ENCODE data around the gene GDPD4.
"Not testable (repeated sequence)": the region's sequence is repeated elsewhere in the genome, so short reads cannot be mapped to it uniquely, and the experiment has no call there.

The GDPD4 gene

GRCh38 chr11:77308838-77309237 is 7.4 kb upstream of the GDPD4 start:
- Mint-ChIP-seq H3K27ac (no peak overlapping the region), H3K27me3 (ENCODE audit: low read depth, poor library complexity) (no peaks in the 10 kb centered on the region), H3K4me1 (peaks cover 12% of the 10 kb centered on the region), H3K9me3 (no peaks in the 10 kb centered on the region), H3K36me3 (ENCODE audit: low read depth) (no peaks in the 10 kb centered on the region), H3K4me3 (no peak overlapping the region)
- no peak for DNase-seq
- no peak for TF ChIP-seq CTCF (IDR thresholded peaks at IDR 0.05)

GRCh38 chr11:77303328-77303727 is 1.8 kb upstream of the GDPD4 start:
- DNase-seq = no peak
- Mint-ChIP-seq H3K27ac (peak overlapping the region; percentile 2), H3K4me3 (no peak overlapping the region), H3K27me3 (ENCODE audit: low read depth, poor library complexity) (no peaks in the 10 kb centered on the region), H3K9me3 (no peaks in the 10 kb centered on the region), H3K4me1 (peaks cover 17% of the 10 kb centered on the region), H3K36me3 (ENCODE audit: low read depth) (no peaks in the 10 kb centered on the region)
- TF ChIP-seq CTCF (IDR thresholded peaks at IDR 0.05) = no peak

GRCh38 chr11:77302752-77303151 is 1.3 kb upstream of the GDPD4 start:
- H3K4me3 Mint-ChIP-seq = no peak overlapping the region
- H3K9me3 Mint-ChIP-seq = no peaks in the 10 kb centered on the region
- DNase-seq = no peak
- H3K27ac Mint-ChIP-seq = peak overlapping the region; percentile 18
- no peaks in the 10 kb centered on the region for H3K36me3 Mint-ChIP-seq (ENCODE audit: low read depth)
- H3K4me1 Mint-ChIP-seq = peaks cover 17% of the 10 kb centered on the region
- no peak for TF ChIP-seq CTCF (IDR thresholded peaks at IDR 0.05)
- H3K27me3 Mint-ChIP-seq (ENCODE audit: low read depth, poor library complexity) = no peaks in the 10 kb centered on the region

GRCh38 chr11:77300695-77301094 is 791 bp downstream of the GDPD4 start:
- Mint-ChIP-seq H3K4me1 (peaks cover 17% of the 10 kb centered on the region), H3K27me3 (ENCODE audit: low read depth, poor library complexity) (peaks cover 3% of the 10 kb centered on the region), H3K9me3 (no peaks in the 10 kb centered on the region), H3K4me3 (no peak overlapping the region), H3K36me3 (ENCODE audit: low read depth) (no peaks in the 10 kb centered on the region), H3K27ac (no peak overlapping the region)
- no peak for TF ChIP-seq CTCF (IDR thresholded peaks at IDR 0.05)
- no peak for DNase-seq

- not testable (repeated sequence) for H3K9me3 Mint-ChIP-seq; H3K27ac Mint-ChIP-seq; H3K36me3 Mint-ChIP-seq (ENCODE audit: low read depth); H3K4me3 Mint-ChIP-seq; DNase-seq; H3K27me3 Mint-ChIP-seq (ENCODE audit: low read depth, poor library complexity)
- peaks cover 17% of the 10 kb centered on the region for H3K4me1 Mint-ChIP-seq
Observed at GRCh38 chr11:77300028-77300427, 1.5 kb downstream of the GDPD4 start.

GRCh38 chr11:77299528-77299993 is 1.9 kb downstream of the GDPD4 start:
- Mint-ChIP-seq H3K27ac (no peak overlapping the region), H3K27me3 (ENCODE audit: low read depth, poor library complexity) (peaks cover 3% of the 10 kb centered on the region), H3K36me3 (ENCODE audit: low read depth) (no peaks in the 10 kb centered on the region), H3K4me3 (no peak overlapping the region), H3K4me1 (peaks cover 17% of the 10 kb centered on the region), H3K9me3 (peaks cover 1% of the 10 kb centered on the region)
- TF ChIP-seq CTCF (IDR thresholded peaks at IDR 0.05) = no peak
- DNase-seq = no peak

Measured in nephron progenitor cell (in vitro differentiated cells).